HepG2 (cell line): Measurements from ENCODE around the gene RAMAC. TPM values are rescaled to one million over a fixed set of nuclear protein-coding genes. Genes with fewer than 3 reads are reported as not detected.

ENCODE experiments used
- ATAC-seq: fragments of 200-7000 bp; cut with Tn5 transposase; 3 replicates; pipeline ENCODE4 v1.9.1; 2020; ENCODE audit warnings: mild to moderate bottlenecking, moderate library complexity
- BruUV-seq: library from RNA; stranded (reverse); fragments of 400-500 nt; replicated peaks from 2 replicates; lab custom pipeline; 2021; lab: Mats Ljungman, UMichigan
- CTCF ChIA-PET: fragments of 300-600 bp; formaldehyde crosslinking; extraction: SDS; loops from one replicate; lab custom pipeline; 2021; ENCODE audit warnings: low total read pairs, inconsistent platforms, low intra/inter-chr PET ratio; lab: Yijun Ruan, JAX
- POLR2A ChIA-PET: fragments of 350-600 bp; sonication (Branson Sonifier 250); formaldehyde crosslinking; loops from one replicate; lab custom pipeline; 2020; ENCODE audit warnings: antibody characterized with exemption, inconsistent platforms; lab: Yijun Ruan, JAX
- DNase-seq: peaks from one replicate; pipeline ENCODE4 v3.0.0-alpha.2; 2015; ENCODE audit warnings: low spot score
- FAIRE-seq: peaks from 3 replicates; lab custom pipeline; 2011; peaks lifted over from hg19 to GRCh38; lab: Jason Lieb, UNC
- H2AFZ ChIP-seq: one replicate; pipeline ENCODE4 v1.6.1; 2011; ENCODE audit warnings: low read length, inconsistent platforms
- H3K27ac ChIP-seq: fragments of 300-600 bp; 3 replicates; pipeline ENCODE4 v1.8.0; 2011; ENCODE audit warnings: mixed run types, mild to moderate bottlenecking, mixed read lengths, low read length, inconsistent platforms; ENCODE audit not compliant: insufficient read depth; ENCODE audit errors: extremely low read length
- H3K27me3 ChIP-seq, 2 experiments: fragments of 200-600 bp in 1 of 2; 2 replicates in 1 of 2; 3 replicates in 1 of 2; pipeline versions ENCODE4 v1.6.0 to v1.8.0; 2011; ENCODE audit warnings: low read length in 2 of 2, mild to moderate bottlenecking in 2 of 2, moderate library complexity in 2 of 2, inconsistent platforms in 1 of 2; ENCODE audit not compliant: insufficient read depth in 2 of 2, control insufficient read depth in 1 of 2
- H3K36me3 ChIP-seq, 2 experiments: fragments of 200-600 bp in 1 of 2; replicated peaks in 1 of 2; 2 replicates in 1 of 2; 3 replicates in 1 of 2; pipeline versions ENCODE4 v1.5.1 to v1.8.0; 2011; ENCODE audit warnings: low read length in 2 of 2, inconsistent platforms in 1 of 2; ENCODE audit not compliant: insufficient read depth in 2 of 2, control insufficient read depth in 1 of 2
- H3K4me1 ChIP-seq: 2 replicates; pipeline ENCODE4 v1.5.1; 2012; ENCODE audit warnings: low read length, inconsistent platforms; ENCODE audit not compliant: insufficient read depth
- H3K4me2 ChIP-seq: 2 replicates; pipeline ENCODE4 v1.6.0; 2011; ENCODE audit warnings: low read depth, low read length, inconsistent platforms
- H3K4me3 ChIP-seq, 3 experiments: fragments of 200-600 bp in 1 of 3; sonication (generic), shearing (Covaris generic) in 1 of 3; replicated peaks in 1 of 3; 2 replicates each; pipeline ENCODE4 v1.5.1; 2011 to 2016; ENCODE audit warnings: low read length in 3 of 3, inconsistent platforms in 2 of 3, low read depth in 2 of 3, mild to moderate bottlenecking in 2 of 3, control low read depth in 1 of 3, mixed read lengths in 1 of 3; ENCODE audit not compliant: insufficient read depth in 1 of 3
- H3K79me2 ChIP-seq: one replicate; pipeline ENCODE4 v1.6.1; 2011; ENCODE audit warnings: low read length, inconsistent platforms; ENCODE audit not compliant: insufficient read depth
- H3K9ac ChIP-seq: 2 replicates; pipeline ENCODE4 v1.6.0; 2011; ENCODE audit warnings: mild to moderate bottlenecking, low read depth, low read length, inconsistent platforms; ENCODE audit not compliant: insufficient read depth
- H3K9me3 ChIP-seq: 2 replicates; pipeline ENCODE4 v1.5.1; 2012; ENCODE audit warnings: mild to moderate bottlenecking, low read length
- H4K20me1 ChIP-seq: 2 replicates; pipeline ENCODE4 v1.6.0; 2011; ENCODE audit warnings: inconsistent platforms, mild to moderate bottlenecking, low read length, moderate library complexity; ENCODE audit not compliant: insufficient read depth
- ATF3 ChIP-seq: sonication (generic); formaldehyde crosslinking; IDR thresholded peaks from 2 replicates; pipeline ENCODE4 v1.4.0; 2020; ENCODE audit warnings: missing genetic modification reagents
- DNMT1 ChIP-seq: sonication (generic); formaldehyde crosslinking; IDR thresholded peaks from 2 replicates; pipeline ENCODE4 v1.5.1; 2020; ENCODE audit warnings: mild to moderate bottlenecking, missing genetic modification reagents
- E2F1 ChIP-seq: sonication (generic); formaldehyde crosslinking; IDR thresholded peaks from 2 replicates; pipeline ENCODE4 v1.5.0; 2020; ENCODE audit warnings: missing genetic modification reagents
- FOXJ3 ChIP-seq: sonication (generic); formaldehyde crosslinking; IDR thresholded peaks from 2 replicates; pipeline ENCODE4 v1.4.0; 2020; ENCODE audit warnings: missing genetic modification reagents, mild to moderate bottlenecking, borderline replicate concordance
- GZF1 ChIP-seq: sonication (generic); formaldehyde crosslinking; IDR thresholded peaks from 2 replicates; pipeline ENCODE4 v1.5.1; 2020; ENCODE audit warnings: mild to moderate bottlenecking, missing genetic modification reagents
- HNF4G ChIP-seq, 2 experiments: sonication (generic) in 1 of 2; formaldehyde crosslinking in 1 of 2; IDR thresholded peaks; 2 replicates each; pipeline versions ENCODE4 v1.4.0 to v1.6.1; 2011 to 2020; ENCODE audit warnings: borderline replicate concordance in 2 of 2, low read depth in 2 of 2, mild to moderate bottlenecking in 2 of 2, low read length in 1 of 2, missing genetic modification reagents in 1 of 2, moderate library complexity in 1 of 2
- MZF1 ChIP-seq: sonication (generic); formaldehyde crosslinking; IDR thresholded peaks from 2 replicates; pipeline ENCODE4 v1.8.1; 2023; ENCODE audit warnings: mild to moderate bottlenecking, missing genetic modification reagents, borderline replicate concordance
- RFXAP ChIP-seq: sonication (generic); formaldehyde crosslinking; IDR thresholded peaks from 2 replicates; pipeline ENCODE4 v1.4.0; 2020; ENCODE audit warnings: missing genetic modification reagents, borderline replicate concordance
- ZFP82 ChIP-seq: sonication (generic); formaldehyde crosslinking; IDR thresholded peaks from 2 replicates; pipeline ENCODE4 v1.5.1; 2020; ENCODE audit warnings: mild to moderate bottlenecking, missing genetic modification reagents, borderline replicate concordance
- ZNF318 ChIP-seq: sonication (generic); formaldehyde crosslinking; IDR thresholded peaks from 2 replicates; pipeline ENCODE4 v1.4.0; 2020; ENCODE audit warnings: mild to moderate bottlenecking, missing genetic modification reagents
- ZNF598 ChIP-seq: sonication (generic); formaldehyde crosslinking; IDR thresholded peaks from 2 replicates; pipeline ENCODE4 v1.5.1; 2020; ENCODE audit warnings: mild to moderate bottlenecking, missing genetic modification reagents, borderline replicate concordance
- WGBS: methylation state at CpG from one replicate; pipeline ENCODE4 v1.1.6; 2017; ENCODE audit warnings: low lambda C conversion rate; 5-methylcytosine and 5-hydroxymethylcytosine counted together
- in situ Hi-C: cut with HindIII; loops from 2 replicates; pipeline ENCODE4 v1.10.0; 2017; ENCODE audit warnings: low pct_unique_long_range_greater_than_20kb; ENCODE audit not compliant: extremely low pct_ligation_motif_present
- intact Hi-C: fragments of 100-400 bp; cut with micrococcal nuclease; formaldehyde crosslinking; loops from one replicate; pipeline ENCODE4 v1.10.0; 2022; ENCODE audit not compliant: unreplicated experiment
- polyA plus RNA-seq, 8 experiments: library from polyadenylated mRNA; depleted of rRNA in 3 of 8; stranded (reverse) in 7 of 8; unstranded in 1 of 8; fragments of >200 nt; fragmentation: Illumina TruSeq in 4 of 8; extraction: Trizol in 4 of 8; gene quantifications; 2 replicates each; pipeline versions ENCODE4 v1.2.1 to v1.2.3, GENCODE V29; 2011 to 2016; ENCODE audit warnings: low read depth in 4 of 8, missing spikeins in 1 of 8, mixed read lengths in 1 of 8; ENCODE audit not compliant: insufficient read depth in 1 of 8
- total RNA-seq, 5 experiments: library from RNA; depleted of rRNA; stranded (reverse); fragments of >200 nt; fragmentation: Illumina TruSeq; extraction: Trizol; gene quantifications; 2 replicates each; pipeline ENCODE4 v1.2.3, GENCODE V29; 2016; ENCODE audit warnings: low read depth in 1 of 5

The RAMAC gene
- total and polyA plus RNA-seq, 2 of the 13 experiments (the other 11 are each of a cell fraction or from before 2014, with no cell fraction given) = 22.2 to 45.9 TPM

- H2AFZ ChIP-seq = no peak overlapping the region
Observed at GRCh38 chr15:83018436-83018835, 32.4 kb downstream of the RAMAC start.

More at GRCh38 chr15:83018436-83018835, 32.4 kb downstream of the RAMAC start:
- no peaks in the 10 kb centered on the region for H3K4me1 ChIP-seq
- H3K9me3 ChIP-seq = no peaks in the 10 kb centered on the region
- H4K20me1 ChIP-seq = no peaks in the 10 kb centered on the region
- DNase-seq (no peak), FAIRE-seq (no peak), ATAC-seq (no peak)
- 96% methylated on average over 2 of the region's 2 CpGs for WGBS
- ChIA-PET POLR2A (interaction anchor here (1.9 kb wide), 1 partner anchor 49 kb away, joined by 4 read pairs; the partner anchor contains the start of gene BTBD1), CTCF (no interaction called here)
- intact Hi-C loops = no loop called here
- in situ Hi-C loops = loop anchor here (10.0 kb wide), 1 partner anchor 474 kb away; the partner anchor contains the start of gene RPS17
- no peak overlapping the region for H3K9ac ChIP-seq
- no peaks in the 10 kb centered on the region for H3K27me3 ChIP-seq
- H3K79me2 ChIP-seq = no peaks in the 10 kb centered on the region
- peaks cover 5 to 28% of the 10 kb centered on the region in 2 experiments; a peak in 4 of 5 replicates for H3K36me3 ChIP-seq
- TF ChIP-seq HNF4G (IDR thresholded peaks at IDR 0.05; ENCODE audit: borderline replicate concordance, low read depth, low read length) = no peak
- no peak for TF ChIP-seq HNF4G (CRISPR knock-in tag; IDR thresholded peaks at IDR 0.05; ENCODE audit: borderline replicate concordance, low read depth)
- no peak for TF ChIP-seq ATF3 (CRISPR knock-in tag)
- TF ChIP-seq ZFP82 (CRISPR knock-in tag) = no peak
- no peak for TF ChIP-seq E2F1 (CRISPR knock-in tag)
- TF ChIP-seq RFXAP = no peak
- TF ChIP-seq ZNF318 (CRISPR knock-in tag) = no peak
- no peak for TF ChIP-seq FOXJ3 (CRISPR knock-in tag)
- TF ChIP-seq DNMT1 = no peak
- TF ChIP-seq GZF1 = no peak
- TF ChIP-seq MZF1 = no peak
- TF ChIP-seq ZNF598 (CRISPR knock-in tag) = no peak
- H3K27ac ChIP-seq = no peak overlapping the region
- no peak overlapping the region for H3K4me3 ChIP-seq
- no peak overlapping the region for H3K4me2 ChIP-seq
- BruUV-seq = no TSS peak
